Sigmoid colon (tissue), 4 donors: ENCODE results near the gene RRP1B.

Experiments
- POLR2A ChIP-seq, 2 donors: fragments of 450-650 bp; IDR thresholded peaks; one replicate each; pipeline ENCODE4 v1.6.1; 2016; ENCODE audit warnings: antibody characterized with exemption in 2 of 2, mild to moderate bottlenecking in 2 of 2, moderate library complexity in 2 of 2
- POLR2AphosphoS5 ChIP-seq, 4 donors: sonication (generic); formaldehyde crosslinking; IDR thresholded peaks; one replicate each; pipeline ENCODE4 v1.6.1; 2017; ENCODE audit warnings: antibody characterized with exemption in 4 of 4
- TF ChIP-seq, protein P1 (sequence below), 4 experiments: fragments of 450-650 bp in 3 of 4; fragments of 200-600 bp in 1 of 4; IDR thresholded peaks; one replicate each; pipeline ENCODE4 v1.5.1; 2016 to 2019; ENCODE audit warnings: antibody characterized with exemption in 4 of 4, mild to moderate bottlenecking in 3 of 4, moderate library complexity in 2 of 4

DNA sequence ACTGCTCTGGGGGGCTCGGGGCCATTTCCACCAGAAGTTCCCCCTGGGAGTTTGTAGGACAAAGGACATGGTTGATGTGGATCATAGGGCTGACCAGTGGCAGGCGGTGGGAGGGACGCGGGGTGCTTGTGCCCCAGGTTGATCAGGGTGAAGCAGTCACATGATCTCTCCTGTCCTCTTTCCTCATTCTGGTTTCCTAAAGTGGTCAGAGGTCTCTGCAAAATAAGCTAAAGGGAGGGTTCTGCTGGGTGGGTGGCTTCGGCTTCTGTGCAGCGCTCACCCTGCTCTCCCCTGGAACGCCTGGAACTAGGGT lies 68.8 kb downstream of the RRP1B start:
- TF ChIP-seq, protein P1, sequence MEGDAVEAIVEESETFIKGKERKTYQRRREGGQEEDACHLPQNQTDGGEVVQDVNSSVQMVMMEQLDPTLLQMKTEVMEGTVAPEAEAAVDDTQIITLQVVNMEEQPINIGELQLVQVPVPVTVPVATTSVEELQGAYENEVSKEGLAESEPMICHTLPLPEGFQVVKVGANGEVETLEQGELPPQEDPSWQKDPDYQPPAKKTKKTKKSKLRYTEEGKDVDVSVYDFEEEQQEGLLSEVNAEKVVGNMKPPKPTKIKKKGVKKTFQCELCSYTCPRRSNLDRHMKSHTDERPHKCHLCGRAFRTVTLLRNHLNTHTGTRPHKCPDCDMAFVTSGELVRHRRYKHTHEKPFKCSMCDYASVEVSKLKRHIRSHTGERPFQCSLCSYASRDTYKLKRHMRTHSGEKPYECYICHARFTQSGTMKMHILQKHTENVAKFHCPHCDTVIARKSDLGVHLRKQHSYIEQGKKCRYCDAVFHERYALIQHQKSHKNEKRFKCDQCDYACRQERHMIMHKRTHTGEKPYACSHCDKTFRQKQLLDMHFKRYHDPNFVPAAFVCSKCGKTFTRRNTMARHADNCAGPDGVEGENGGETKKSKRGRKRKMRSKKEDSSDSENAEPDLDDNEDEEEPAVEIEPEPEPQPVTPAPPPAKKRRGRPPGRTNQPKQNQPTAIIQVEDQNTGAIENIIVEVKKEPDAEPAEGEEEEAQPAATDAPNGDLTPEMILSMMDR (IDR thresholded peaks at IDR 0.05): no peak
- no peak for TF ChIP-seq POLR2A (IDR thresholded peaks at IDR 0.05)
- TF ChIP-seq POLR2AphosphoS5 (IDR thresholded peaks at IDR 0.05): no peak
